ENCODE results near the gene INPP5D. TPM values are rescaled to one million over a fixed set of nuclear protein-coding genes. Genes with fewer than 3 reads are reported as not detected.
A peak's percentile ranks its signal among the peaks of the same experiment; 100 is the strongest.

Gene INPP5D
- total RNA-seq, 1 donor from 2014 or later: 275 TPM

DNA sequence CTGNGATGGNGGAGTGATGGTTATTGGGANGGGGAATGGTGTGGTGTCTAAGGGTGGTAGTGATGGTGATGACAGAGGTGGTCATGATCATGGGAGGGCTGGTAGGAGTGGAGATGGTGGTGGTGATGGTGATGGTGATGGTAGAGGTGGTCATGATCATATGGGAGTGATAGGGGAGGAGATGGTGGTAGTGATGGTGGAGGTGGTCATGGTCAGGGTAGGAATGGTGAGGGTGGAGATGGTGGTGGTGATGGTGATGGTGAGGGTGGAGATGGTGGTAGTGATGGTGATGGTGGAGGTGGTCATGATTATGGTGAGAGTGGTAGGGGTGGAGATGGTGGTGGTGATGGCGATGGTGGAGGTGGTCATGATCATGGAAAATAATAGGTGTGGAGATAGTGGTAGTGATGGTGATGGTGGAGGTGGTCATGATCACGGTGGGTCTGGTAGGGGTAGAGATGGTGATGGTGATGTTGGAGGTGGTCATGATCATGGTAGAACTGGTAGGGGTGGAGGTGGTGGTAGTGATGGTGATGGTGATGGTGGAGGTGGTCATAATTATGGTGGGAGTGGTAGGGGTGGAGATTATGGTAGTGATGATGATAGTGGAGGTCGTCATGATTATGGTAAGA is 83.7 kb downstream of the INPP5D start:
- CTCF ChIA-PET: no interaction called here
- ATAC-seq (ENCODE audit: low read depth) (no peak), DNase-seq (no peak)
- TF ChIP-seq, protein P1, sequence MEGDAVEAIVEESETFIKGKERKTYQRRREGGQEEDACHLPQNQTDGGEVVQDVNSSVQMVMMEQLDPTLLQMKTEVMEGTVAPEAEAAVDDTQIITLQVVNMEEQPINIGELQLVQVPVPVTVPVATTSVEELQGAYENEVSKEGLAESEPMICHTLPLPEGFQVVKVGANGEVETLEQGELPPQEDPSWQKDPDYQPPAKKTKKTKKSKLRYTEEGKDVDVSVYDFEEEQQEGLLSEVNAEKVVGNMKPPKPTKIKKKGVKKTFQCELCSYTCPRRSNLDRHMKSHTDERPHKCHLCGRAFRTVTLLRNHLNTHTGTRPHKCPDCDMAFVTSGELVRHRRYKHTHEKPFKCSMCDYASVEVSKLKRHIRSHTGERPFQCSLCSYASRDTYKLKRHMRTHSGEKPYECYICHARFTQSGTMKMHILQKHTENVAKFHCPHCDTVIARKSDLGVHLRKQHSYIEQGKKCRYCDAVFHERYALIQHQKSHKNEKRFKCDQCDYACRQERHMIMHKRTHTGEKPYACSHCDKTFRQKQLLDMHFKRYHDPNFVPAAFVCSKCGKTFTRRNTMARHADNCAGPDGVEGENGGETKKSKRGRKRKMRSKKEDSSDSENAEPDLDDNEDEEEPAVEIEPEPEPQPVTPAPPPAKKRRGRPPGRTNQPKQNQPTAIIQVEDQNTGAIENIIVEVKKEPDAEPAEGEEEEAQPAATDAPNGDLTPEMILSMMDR (IDR thresholded peaks at IDR 0.05): no peak
- Mint-ChIP-seq H3K4me1 (peaks cover 30% of the 10 kb centered on the region), H3K4me3 (no peak overlapping the region), H3K36me3 (ENCODE audit: low read depth) (peaks cover 98% of the 10 kb centered on the region), H3K27ac (peak overlapping the region; percentile 54), H3K27me3 (no peaks in the 10 kb centered on the region), H3K9me3 (no peaks in the 10 kb centered on the region)
- intact Hi-C loops (cut with micrococcal nuclease): loop anchor here (2.0 to 5.0 kb wide), 3 partner anchors 19 to 291 kb away; no protein-coding TSS in a partner anchor
- POLR2A ChIA-PET: interaction anchor here (3.1 kb wide), 1 partner anchor 84 kb away, joined by 19 read pairs; the partner anchor contains the start of gene INPP5D

DNA sequence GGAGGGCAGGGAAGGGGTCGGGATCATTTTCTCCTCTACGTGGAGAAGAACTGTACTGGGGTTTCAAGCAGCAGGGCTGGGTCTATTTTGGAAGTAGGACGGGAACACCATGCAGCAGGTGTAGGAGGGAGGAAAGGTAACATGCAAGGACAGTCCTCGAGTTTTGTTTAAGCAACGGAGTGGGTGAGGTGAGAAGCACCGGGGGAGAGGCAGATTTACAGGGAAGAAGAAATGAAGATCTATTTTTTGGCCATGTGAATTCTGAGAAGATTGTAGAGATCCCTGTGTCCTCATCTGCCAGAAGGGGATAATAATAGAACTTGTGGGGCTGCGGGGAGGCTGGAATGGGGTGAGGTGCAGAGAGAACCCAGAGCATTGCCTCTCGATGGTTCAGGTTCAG is 85.6 kb downstream of the INPP5D start:
- TF ChIP-seq, protein P1 (IDR thresholded peaks at IDR 0.05): no peak
- H3K9me3 Mint-ChIP-seq: no peaks in the 10 kb centered on the region
- no peak overlapping the region for H3K4me3 Mint-ChIP-seq
- POLR2A ChIA-PET: interaction anchor here (0.8 to 1.3 kb wide), 3 partner anchors 45 to 86 kb away, joined by 3 read pairs; partner anchors contain the start of gene INPP5D
- no peaks in the 10 kb centered on the region for H3K27me3 Mint-ChIP-seq
- H3K36me3 Mint-ChIP-seq (ENCODE audit: low read depth): peaks cover 97% of the 10 kb centered on the region
- intact Hi-C loops (cut with micrococcal nuclease): no loop called here
- H3K4me1 Mint-ChIP-seq: peaks cover 27% of the 10 kb centered on the region
- CTCF ChIA-PET: interaction anchor here (1.3 kb wide), 1 partner anchor 91 kb away, joined by 3 read pairs; no protein-coding TSS in a partner anchor
- ATAC-seq (ENCODE audit: low read depth) (no peak), DNase-seq (no peak)
- H3K27ac Mint-ChIP-seq: no peak overlapping the region

DNA sequence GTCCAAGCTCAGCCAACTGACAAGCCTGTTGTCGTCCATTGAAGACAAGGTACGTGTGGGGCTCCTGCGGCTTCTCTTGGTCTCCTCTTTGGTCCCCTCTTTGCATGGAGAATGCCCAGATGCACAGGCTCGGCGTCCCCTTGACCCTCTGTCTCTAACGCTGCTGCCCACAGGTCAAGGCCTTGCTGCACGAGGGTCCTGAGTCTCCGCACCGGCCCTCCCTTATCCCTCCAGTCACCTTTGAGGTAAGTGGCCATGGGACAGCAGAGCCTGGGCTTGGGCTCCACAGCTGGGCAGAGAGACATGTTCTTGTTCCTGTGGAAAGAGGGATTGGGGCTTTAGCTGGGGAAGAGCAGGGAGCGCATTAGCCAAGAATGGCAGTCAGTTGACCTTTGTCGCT is 86.1 kb downstream of the INPP5D start:
- DNase-seq (no peak), ATAC-seq (ENCODE audit: low read depth) (no peak)
- Mint-ChIP-seq H3K4me3 (no peak overlapping the region), H3K9me3 (no peaks in the 10 kb centered on the region), H3K4me1 (peaks cover 24% of the 10 kb centered on the region), H3K36me3 (ENCODE audit: low read depth) (peaks cover 96% of the 10 kb centered on the region), H3K27ac (peak overlapping the region; percentile 42), H3K27me3 (no peaks in the 10 kb centered on the region)
- POLR2A ChIA-PET: interaction anchor here (0.6 to 1.3 kb wide), 2 partner anchors 27 to 46 kb away, joined by 3 to 4 read pairs; no protein-coding TSS in a partner anchor
- TF ChIP-seq, protein P1 (IDR thresholded peaks at IDR 0.05): no peak
- intact Hi-C loops (cut with micrococcal nuclease): no loop called here
- CTCF ChIA-PET: interaction anchor here (1.3 kb wide), 1 partner anchor 92 kb away, joined by 3 read pairs; no protein-coding TSS in a partner anchor

DNA sequence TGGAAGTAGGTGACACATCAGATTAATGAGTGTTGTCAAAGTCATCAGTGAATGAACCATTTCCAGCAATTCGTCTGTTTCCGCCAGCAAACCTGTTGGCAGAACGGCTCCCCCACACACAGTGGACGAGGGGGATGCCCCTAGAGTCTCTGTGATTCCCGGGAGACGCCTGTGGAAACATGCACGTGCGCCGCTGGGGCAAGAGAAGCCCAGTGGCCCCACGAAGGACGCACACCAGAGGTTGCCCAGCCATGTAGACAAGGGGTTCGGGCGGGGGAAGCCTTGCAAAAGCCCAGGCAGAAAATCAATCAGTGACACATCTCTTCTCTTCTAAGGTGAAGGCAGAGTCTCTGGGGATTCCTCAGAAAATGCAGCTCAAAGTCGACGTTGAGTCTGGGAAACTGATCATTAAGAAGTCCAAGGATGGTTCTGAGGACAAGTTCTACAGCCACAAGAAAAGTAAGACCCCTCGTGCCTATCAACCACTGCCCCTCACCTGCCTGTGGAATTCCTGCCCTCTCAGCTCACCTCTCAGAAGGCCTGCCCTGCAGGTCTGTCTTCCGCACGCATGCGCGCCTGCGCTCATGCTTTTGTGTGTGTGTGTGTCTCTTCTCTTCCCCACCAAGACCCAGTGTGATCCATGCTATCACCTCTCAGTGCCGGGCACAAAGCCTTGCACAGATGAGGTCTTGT is 87.1 kb downstream of the INPP5D start:
- DNase-seq: no peak
- TF ChIP-seq, protein P1 (IDR thresholded peaks at IDR 0.05): no peak
- Mint-ChIP-seq H3K27ac (peak overlapping the region; percentile 31), H3K9me3 (no peaks in the 10 kb centered on the region), H3K4me3 (no peak overlapping the region), H3K27me3 (no peaks in the 10 kb centered on the region), H3K4me1 (peaks cover 14% of the 10 kb centered on the region), H3K36me3 (ENCODE audit: low read depth) (peaks cover 96% of the 10 kb centered on the region)
- POLR2A ChIA-PET: no interaction called here
- no peak for ATAC-seq (ENCODE audit: low read depth)
- CTCF ChIA-PET: no interaction called here
- intact Hi-C loops (cut with micrococcal nuclease): no loop called here

DNA sequence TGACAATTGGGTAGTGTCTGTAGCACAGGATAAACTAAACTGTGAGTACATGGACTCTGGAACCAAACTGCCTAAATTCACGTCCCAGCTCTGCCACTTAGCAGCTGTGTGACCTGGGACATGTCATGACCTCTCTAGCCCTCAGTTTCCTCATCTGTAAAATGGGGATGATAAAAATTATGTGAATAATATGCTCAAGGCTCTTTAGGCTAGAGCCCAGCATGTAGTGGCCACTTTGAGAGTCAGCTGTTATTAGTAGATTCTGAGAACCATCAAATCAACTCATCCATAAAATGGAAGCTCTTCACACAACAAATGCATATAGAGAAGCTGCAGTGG is 87.7 kb downstream of the INPP5D start:
- DNase-seq (no peak), ATAC-seq (ENCODE audit: low read depth) (no peak)
- Mint-ChIP-seq H3K4me3 (no peak overlapping the region), H3K36me3 (ENCODE audit: low read depth) (peaks cover 96% of the 10 kb centered on the region), H3K4me1 (peaks cover 8% of the 10 kb centered on the region), H3K27me3 (no peaks in the 10 kb centered on the region), H3K27ac (peak overlapping the region; percentile 31), H3K9me3 (no peaks in the 10 kb centered on the region)
- CTCF ChIA-PET: no interaction called here
- intact Hi-C loops (cut with micrococcal nuclease): no loop called here
- POLR2A ChIA-PET: no interaction called here
- TF ChIP-seq, protein P1 (IDR thresholded peaks at IDR 0.05): no peak
